ENCODE data around the gene MAPKAPK3.

DNA sequence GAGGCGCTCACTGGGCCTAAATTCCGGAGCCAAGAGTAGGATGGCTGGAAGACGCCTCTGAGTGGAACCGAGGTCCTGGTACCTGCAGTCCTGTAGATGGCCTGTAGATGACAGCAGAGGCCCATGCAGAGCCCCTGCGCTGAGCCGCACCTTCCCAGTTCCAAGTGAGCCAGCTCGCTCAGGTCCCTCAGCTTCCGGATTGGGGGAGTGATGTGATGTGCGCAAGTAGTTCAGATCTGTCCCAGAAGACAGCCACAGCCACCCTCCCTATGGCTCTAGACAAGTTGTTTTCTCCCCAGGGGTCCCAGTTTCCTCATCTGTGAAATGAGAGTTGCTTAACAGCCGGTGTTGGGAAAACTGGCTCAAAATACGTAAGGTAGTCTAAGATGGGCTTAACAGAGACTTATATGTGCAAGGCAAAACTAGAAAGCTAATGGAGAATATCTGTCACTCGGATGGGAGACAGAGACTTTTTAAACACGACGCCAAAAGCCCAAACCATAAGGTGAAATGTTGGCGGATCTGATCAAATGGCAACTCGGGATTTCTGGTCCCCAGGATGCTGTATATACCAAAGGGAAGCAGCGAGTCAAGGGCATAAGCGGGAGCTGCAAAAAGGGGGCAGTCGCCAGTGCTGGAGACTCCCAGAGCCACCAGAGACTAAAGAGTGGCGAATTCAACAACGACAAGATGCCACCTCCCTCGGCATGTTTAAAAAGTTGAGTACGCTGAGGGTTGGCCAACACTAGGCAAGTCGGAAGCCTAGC is 765 bp upstream of the MAPKAPK3 start:
- TF ChIP-seq, protein P1, sequence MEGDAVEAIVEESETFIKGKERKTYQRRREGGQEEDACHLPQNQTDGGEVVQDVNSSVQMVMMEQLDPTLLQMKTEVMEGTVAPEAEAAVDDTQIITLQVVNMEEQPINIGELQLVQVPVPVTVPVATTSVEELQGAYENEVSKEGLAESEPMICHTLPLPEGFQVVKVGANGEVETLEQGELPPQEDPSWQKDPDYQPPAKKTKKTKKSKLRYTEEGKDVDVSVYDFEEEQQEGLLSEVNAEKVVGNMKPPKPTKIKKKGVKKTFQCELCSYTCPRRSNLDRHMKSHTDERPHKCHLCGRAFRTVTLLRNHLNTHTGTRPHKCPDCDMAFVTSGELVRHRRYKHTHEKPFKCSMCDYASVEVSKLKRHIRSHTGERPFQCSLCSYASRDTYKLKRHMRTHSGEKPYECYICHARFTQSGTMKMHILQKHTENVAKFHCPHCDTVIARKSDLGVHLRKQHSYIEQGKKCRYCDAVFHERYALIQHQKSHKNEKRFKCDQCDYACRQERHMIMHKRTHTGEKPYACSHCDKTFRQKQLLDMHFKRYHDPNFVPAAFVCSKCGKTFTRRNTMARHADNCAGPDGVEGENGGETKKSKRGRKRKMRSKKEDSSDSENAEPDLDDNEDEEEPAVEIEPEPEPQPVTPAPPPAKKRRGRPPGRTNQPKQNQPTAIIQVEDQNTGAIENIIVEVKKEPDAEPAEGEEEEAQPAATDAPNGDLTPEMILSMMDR (IDR thresholded peaks at IDR 0.05) = peak; percentile 98
- TF ChIP-seq POLR2A (IDR thresholded peaks at IDR 0.05) (no peak), POLR2AphosphoS5 (IDR thresholded peaks at IDR 0.05; ENCODE audit: insufficient read depth in 1 of 2, low read depth in 1 of 2) (peak in 1 of 2 donors; percentile 18)

All from vagina (tissue), 2 donors.